GM10266 (cell line): Measurements from ENCODE around the gene MARVELD2.
"Not testable (repeated sequence)": the region's sequence is repeated elsewhere in the genome, so short reads cannot be mapped to it uniquely, and the experiment has no call there.

Experiments used
- DNase-seq: peaks from one replicate; pipeline ENCODE4 v3.0.0; 2012; ENCODE audit errors: extremely low spot score
- CTCF ChIP-seq: IDR thresholded peaks from 2 replicates; pipeline ENCODE4 v1.5.1; 2012; ENCODE audit warnings: mild to moderate bottlenecking, low read depth; ENCODE audit not compliant: control insufficient read depth, insufficient read depth; ENCODE audit errors: missing control alignments

The MARVELD2 gene

GRCh38 chr5:69414885-69415583 lies at the start of gene MARVELD2:
Gene MARVELD2 (plus strand): TSS chr5:69415116. CDS start chr5:69419386, 4,270 bp downstream.
- peak; percentile 75 for DNase-seq
- TF ChIP-seq CTCF, result peak; percentile 49

- TF ChIP-seq CTCF, result peak; percentile 13
- DNase-seq, result no peak
Measured at GRCh38 chr5:69367697-69368279, 47.1 kb upstream of the MARVELD2 start.

- no peak for DNase-seq
Measured at GRCh38 chr5:69368458-69369339, 46.2 kb upstream of the MARVELD2 start.

GRCh38 chr5:69369340-69370121 lies 45.4 kb upstream of the MARVELD2 start, which contains the start of the genes AK6, RAD17 and TAF9:
Gene AK6 (minus strand): TSS chr5:69369520. CDS start chr5:69369490, 30 bp downstream.
Gene RAD17 (plus strand): TSS chr5:69369818. CDS start chr5:69372209, 2,391 bp downstream.
Gene TAF9 (minus strand): TSS chr5:69369520. CDS start chr5:69365737, 3,783 bp downstream.
- no peak for TF ChIP-seq CTCF
- DNase-seq, result peak; percentile 90

More at GRCh38 chr5:69368458-69369339, 46.2 kb upstream of the MARVELD2 start:
- TF ChIP-seq CTCF, result no peak

GRCh38 chr5:69370335-69370734 lies 44.6 kb upstream of the MARVELD2 start:
- DNase-seq, result not testable (repeated sequence)

GRCh38 chr5:69372394-69372793 lies 42.5 kb upstream of the MARVELD2 start:
- no peak for DNase-seq
- TF ChIP-seq CTCF, result no peak
